Measurements from ENCODE around the gene CMYA5.

DNA sequence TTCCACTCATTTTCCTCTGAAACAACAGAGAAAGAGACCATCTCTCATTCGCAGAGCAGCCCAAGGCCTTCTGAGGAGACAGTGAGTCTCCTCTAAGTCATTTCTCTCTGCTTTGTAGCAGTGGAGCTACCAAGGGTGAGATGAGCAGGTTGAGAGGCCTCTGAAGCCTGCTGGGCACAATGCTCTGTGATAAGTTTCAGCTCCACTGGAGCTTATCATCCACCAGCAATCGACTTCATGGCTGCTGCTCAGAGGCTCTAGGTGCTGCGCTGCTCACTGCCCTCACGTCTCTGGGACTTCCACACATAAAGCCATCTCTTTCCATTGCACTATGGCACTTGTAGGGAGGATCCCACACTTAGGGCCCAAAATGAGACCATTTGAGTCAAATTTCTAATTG lies 96.3 kb downstream of the CMYA5 start:
- TF ChIP-seq YY1 (IDR thresholded peaks at IDR 0.05) (no peak), HNF4A (conservative IDR thresholded peaks at IDR 0.05) (no peak), RXRA (IDR thresholded peaks at IDR 0.05) (no peak)
- TF ChIP-seq, protein P1, sequence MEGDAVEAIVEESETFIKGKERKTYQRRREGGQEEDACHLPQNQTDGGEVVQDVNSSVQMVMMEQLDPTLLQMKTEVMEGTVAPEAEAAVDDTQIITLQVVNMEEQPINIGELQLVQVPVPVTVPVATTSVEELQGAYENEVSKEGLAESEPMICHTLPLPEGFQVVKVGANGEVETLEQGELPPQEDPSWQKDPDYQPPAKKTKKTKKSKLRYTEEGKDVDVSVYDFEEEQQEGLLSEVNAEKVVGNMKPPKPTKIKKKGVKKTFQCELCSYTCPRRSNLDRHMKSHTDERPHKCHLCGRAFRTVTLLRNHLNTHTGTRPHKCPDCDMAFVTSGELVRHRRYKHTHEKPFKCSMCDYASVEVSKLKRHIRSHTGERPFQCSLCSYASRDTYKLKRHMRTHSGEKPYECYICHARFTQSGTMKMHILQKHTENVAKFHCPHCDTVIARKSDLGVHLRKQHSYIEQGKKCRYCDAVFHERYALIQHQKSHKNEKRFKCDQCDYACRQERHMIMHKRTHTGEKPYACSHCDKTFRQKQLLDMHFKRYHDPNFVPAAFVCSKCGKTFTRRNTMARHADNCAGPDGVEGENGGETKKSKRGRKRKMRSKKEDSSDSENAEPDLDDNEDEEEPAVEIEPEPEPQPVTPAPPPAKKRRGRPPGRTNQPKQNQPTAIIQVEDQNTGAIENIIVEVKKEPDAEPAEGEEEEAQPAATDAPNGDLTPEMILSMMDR (IDR thresholded peaks at IDR 0.05; ENCODE audit: low read depth, low read length, missing input control), result no peak
- TF ChIP-seq, protein P2, sequence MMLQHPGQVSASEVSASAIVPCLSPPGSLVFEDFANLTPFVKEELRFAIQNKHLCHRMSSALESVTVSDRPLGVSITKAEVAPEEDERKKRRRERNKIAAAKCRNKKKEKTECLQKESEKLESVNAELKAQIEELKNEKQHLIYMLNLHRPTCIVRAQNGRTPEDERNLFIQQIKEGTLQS (IDR thresholded peaks at IDR 0.05), result no peak
